Thoracic aorta (tissue), 2 donors: ENCODE data around the gene DAB2. TPM values are rescaled to one million over a fixed set of nuclear protein-coding genes. Genes with fewer than 3 reads are reported as not detected.

Experiments used
- ATAC-seq: fragments of 150-250 bp; one replicate; pipeline ENCODE4 v1.8.0; 2017; ENCODE audit warnings: low read depth; ENCODE audit not compliant: insufficient number of reproducible peaks, low FRiP score
- DNase-seq: peaks from one replicate; pipeline ENCODE4 v3.0.0-alpha.2; 2020; ENCODE audit warnings: low spot score
- H3K27ac ChIP-seq, 2 donors: fragments of 200-600 bp; sonication (generic); 1 replicate in 1 of 2; 2 replicates in 1 of 2; pipeline ENCODE4 v1.5.1; 2016; ENCODE audit warnings: mild to moderate bottlenecking in 2 of 2, moderate library complexity in 2 of 2
- H3K27me3 ChIP-seq: fragments of 200-600 bp; sonication (generic); replicated peaks from 2 replicates; pipeline ENCODE4 v1.6.0; 2016; ENCODE audit warnings: mild to moderate bottlenecking; ENCODE audit not compliant: insufficient read depth
- H3K36me3 ChIP-seq: fragments of 200-600 bp; sonication (generic); one replicate; pipeline ENCODE4 v1.5.1; 2016
- H3K4me1 ChIP-seq, 2 donors: fragments of 200-600 bp; sonication (generic); 1 replicate in 1 of 2; 2 replicates in 1 of 2; pipeline versions ENCODE4 v1.5.1 to v1.6.0; 2016; ENCODE audit warnings: low read depth in 2 of 2, mild to moderate bottlenecking in 1 of 2; ENCODE audit not compliant: control insufficient read depth in 1 of 2
- H3K4me3 ChIP-seq: fragments of 200-600 bp; sonication (generic); 2 replicates; pipeline ENCODE4 v1.5.1; 2016; ENCODE audit warnings: mild to moderate bottlenecking
- H3K9me3 ChIP-seq: fragments of 200-600 bp; sonication (generic); 2 replicates; pipeline ENCODE4 v1.5.1; 2016
- total RNA-seq, 2 donors: library from RNA; depleted of rRNA; stranded (reverse); fragments of >200 nt; gene quantifications; one replicate each; pipeline versions ENCODE4 v1.1.0 to v1.2.3, GENCODE V29; 2016
- TF ChIP-seq, protein P1 (sequence below): fragments of 200-600 bp; sonication (generic); IDR thresholded peaks from one replicate; pipeline ENCODE4 v1.5.1; 2019; ENCODE audit warnings: antibody characterized with exemption

Gene DAB2
- total RNA-seq, 2 donors from 2014 or later: 162 to 187 TPM

DNA sequence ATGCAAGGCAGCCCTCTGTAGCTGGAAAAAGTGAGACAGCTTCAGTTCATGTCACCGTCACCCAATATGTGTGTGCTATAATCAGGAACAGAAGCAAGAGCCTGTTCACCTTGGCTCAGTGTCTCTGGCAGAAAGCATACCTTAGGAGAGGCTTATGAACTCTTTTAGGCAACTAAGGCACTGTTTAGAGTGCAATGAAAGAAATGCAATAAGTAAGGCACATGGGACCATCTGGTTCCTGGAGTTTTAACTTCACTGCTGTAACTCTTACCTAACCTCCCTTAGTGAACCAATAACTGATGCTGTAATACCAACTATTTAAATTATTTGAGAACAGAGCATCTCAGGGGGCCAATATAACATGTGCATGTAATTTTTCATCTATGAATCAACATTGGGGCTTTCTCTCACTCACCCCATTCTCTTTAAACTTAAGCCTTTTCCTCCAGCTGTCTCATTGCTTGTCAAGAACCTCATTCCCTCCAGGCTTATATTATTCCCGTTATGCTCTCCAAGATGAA lies 92.9 kb downstream of the DAB2 start:
- Histone ChIP-seq H3K36me3 (no peaks in the 10 kb centered on the region), H3K27ac (no peak overlapping the region), H3K4me1 (peaks cover 8 to 9% of the 10 kb centered on the region in 2 donors), H3K27me3 (no peaks in the 10 kb centered on the region), H3K4me3 (no peak overlapping the region), H3K9me3 (no peaks in the 10 kb centered on the region)
- no peak for DNase-seq
- ATAC-seq: no peak
- TF ChIP-seq, protein P1, sequence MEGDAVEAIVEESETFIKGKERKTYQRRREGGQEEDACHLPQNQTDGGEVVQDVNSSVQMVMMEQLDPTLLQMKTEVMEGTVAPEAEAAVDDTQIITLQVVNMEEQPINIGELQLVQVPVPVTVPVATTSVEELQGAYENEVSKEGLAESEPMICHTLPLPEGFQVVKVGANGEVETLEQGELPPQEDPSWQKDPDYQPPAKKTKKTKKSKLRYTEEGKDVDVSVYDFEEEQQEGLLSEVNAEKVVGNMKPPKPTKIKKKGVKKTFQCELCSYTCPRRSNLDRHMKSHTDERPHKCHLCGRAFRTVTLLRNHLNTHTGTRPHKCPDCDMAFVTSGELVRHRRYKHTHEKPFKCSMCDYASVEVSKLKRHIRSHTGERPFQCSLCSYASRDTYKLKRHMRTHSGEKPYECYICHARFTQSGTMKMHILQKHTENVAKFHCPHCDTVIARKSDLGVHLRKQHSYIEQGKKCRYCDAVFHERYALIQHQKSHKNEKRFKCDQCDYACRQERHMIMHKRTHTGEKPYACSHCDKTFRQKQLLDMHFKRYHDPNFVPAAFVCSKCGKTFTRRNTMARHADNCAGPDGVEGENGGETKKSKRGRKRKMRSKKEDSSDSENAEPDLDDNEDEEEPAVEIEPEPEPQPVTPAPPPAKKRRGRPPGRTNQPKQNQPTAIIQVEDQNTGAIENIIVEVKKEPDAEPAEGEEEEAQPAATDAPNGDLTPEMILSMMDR: no peak

DNA sequence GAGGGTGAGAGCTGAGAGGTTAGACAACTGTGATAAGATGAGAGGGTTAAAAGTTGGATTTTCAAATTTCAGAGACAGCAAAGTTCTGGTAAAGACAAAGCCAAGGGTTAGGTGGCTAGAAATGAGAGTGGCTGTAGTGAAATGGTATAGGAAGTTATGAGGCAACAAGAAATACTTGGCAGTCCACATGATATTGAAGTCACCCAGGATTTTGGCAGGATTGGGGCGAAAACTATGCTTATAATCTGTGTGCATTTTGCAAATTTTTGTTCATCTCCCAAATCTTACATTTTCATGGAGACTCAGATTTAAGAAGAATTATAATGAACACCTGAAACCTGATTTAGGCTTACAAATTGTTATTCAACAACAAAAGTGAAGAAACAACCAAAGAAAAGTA lies 96.0 kb downstream of the DAB2 start:
- no peak overlapping the region for H3K4me3 ChIP-seq
- peaks cover 8 to 9% of the 10 kb centered on the region in 2 donors for H3K4me1 ChIP-seq
- H3K27ac ChIP-seq: no peak overlapping the region
- DNase-seq: no peak
- no peaks in the 10 kb centered on the region for H3K27me3 ChIP-seq
- no peaks in the 10 kb centered on the region for H3K9me3 ChIP-seq
- TF ChIP-seq, protein P1: no peak
- no peaks in the 10 kb centered on the region for H3K36me3 ChIP-seq
- ATAC-seq: no peak

DNA sequence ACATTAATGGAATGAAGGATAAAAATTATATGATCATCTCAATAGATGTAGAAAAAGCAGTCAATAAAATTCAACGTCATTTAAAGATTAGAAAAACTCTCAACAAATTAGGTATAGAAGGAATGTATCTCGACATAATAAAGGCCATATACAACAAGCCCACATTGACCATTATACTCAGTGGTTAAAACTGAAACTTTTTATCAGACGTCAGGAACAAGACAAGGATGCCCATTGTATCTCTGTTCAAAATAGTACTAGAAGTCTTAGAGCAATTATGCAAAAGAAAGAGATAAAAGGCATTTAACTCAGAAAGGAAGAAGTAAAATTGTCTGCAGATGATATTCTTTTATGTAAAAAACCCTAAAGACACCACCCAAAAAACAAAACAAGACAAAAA lies 101.2 kb downstream of the DAB2 start:
- no peak for DNase-seq
- no peak overlapping the region for H3K27ac ChIP-seq
- TF ChIP-seq, protein P1: no peak
- H3K36me3 ChIP-seq: no peaks in the 10 kb centered on the region
- no peaks in the 10 kb centered on the region for H3K9me3 ChIP-seq
- no peak for ATAC-seq
- no peak overlapping the region for H3K4me3 ChIP-seq
- no peaks in the 10 kb centered on the region for H3K4me1 ChIP-seq
- no peaks in the 10 kb centered on the region for H3K27me3 ChIP-seq

Other genes starting within 250 kb of the DAB2 start
- gene FYB1, start 205.4 kb downstream of the DAB2 start, total RNA-seq: 10 to 100 TPM; 12.9 to 29.8 TPM
- gene C9, start 60.5 kb downstream of the DAB2 start, total RNA-seq: not detected